H54 (cell line): Measurements from ENCODE around the gene KPNA2.

Source experiments
- DNase-seq: peaks from one replicate; pipeline ENCODE4 v3.0.0; 2011; ENCODE audit warnings: low spot score, mixed read lengths; ENCODE audit not compliant: insufficient read length
- FAIRE-seq: peaks from 3 replicates; lab custom pipeline; 2011; peaks lifted over from hg19 to GRCh38; lab: Jason Lieb, UNC
- POLR2A ChIP-seq: IDR thresholded peaks from 2 replicates; pipeline ENCODE4 v1.6.1; 2011; ENCODE audit warnings: low read depth, mild to moderate bottlenecking, low read length

Gene KPNA2

DNA sequence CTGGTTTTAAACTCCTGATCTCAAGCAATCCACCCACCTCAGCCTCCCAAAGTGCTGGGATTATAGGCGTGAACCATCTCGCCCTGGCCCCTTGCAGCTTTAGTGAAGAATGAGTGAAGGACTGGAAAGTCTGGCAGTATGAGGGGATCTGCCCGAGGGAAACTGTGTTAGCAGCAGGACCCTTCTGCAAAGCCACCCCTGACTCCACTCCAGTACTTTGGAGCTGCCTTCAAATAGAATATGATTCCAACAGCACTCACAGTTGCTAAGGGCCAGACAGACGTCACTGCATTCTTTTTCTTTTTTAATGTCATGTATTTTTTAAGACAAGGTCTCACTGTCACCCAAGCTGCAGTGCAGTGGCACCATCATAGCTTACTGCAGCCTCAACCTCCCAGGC is 52.3 kb downstream of the KPNA2 start:
- FAIRE-seq (no peak), DNase-seq (no peak)
- no peak for TF ChIP-seq POLR2A

DNA sequence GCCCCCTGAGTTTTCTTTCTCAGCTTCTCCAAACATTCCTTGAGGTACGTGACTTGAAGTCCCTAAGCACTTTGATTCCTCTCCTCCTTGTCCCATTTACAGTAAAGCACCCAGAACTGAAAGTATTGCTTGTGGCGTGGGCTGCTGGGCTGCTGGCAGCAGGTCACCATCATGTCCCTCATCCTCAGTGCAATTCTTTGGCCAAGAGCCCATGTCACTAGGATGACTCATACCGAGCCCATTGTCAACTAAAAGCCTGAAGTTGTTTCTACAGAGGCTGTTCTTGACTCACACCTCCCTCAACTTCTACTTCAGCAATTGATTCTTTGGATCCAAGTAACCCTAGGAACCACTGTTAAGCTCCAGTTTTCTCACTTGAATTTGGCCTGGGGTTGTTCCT is 54.3 kb downstream of the KPNA2 start:
- no peak for TF ChIP-seq POLR2A
- DNase-seq (peak; percentile 34), FAIRE-seq (peak; percentile 43)

- DNase-seq (no peak), FAIRE-seq (no peak)
- TF ChIP-seq POLR2A, result no peak
Observed at GRCh38 chr17:68094481-68095078, 59.0 kb downstream of the KPNA2 start.

GRCh38 chr17:68095205-68095811 is 59.8 kb downstream of the KPNA2 start:
- no peak for TF ChIP-seq POLR2A
- no peak for DNase-seq
- no peak for FAIRE-seq

DNA sequence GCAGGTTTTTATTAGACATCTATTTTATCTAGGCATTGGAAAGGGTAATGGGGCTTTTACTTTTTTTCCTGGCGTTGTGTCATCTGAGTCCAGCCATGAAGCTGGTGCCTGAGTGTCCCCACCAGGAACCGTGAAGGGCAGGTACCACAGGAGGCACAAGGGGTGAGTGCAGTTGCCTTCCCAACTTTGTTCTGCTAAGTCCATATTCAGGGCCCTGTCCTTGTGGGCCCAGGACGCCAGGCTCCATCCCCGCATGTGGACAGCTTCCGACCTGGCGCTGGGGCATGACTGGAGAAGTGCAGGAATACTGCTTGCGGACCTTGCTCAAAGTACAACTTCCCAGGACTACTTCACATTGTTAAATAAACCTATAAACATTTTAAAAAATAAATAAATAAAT is 60.6 kb downstream of the KPNA2 start:
- no peak for TF ChIP-seq POLR2A
- FAIRE-seq (no peak), DNase-seq (no peak)
